ENCODE results near the gene USP31. TPM values are rescaled to one million over a fixed set of nuclear protein-coding genes. Genes with fewer than 3 reads are reported as not detected.

USP31 gene
- total and polyA plus RNA-seq, 2 of the 8 experiments (the other 6 are each of a cell fraction or from before 2014, with no cell fraction given), result 6.7 to 19.0 TPM

- no peak overlapping the region for H2AFZ ChIP-seq (ENCODE audit: low read length)
- H3K36me3 ChIP-seq (ENCODE audit: control insufficient read depth in 2 of 4, insufficient read depth in 4 of 4, low read length in 3 of 4), result peaks cover 0 to 8% (median 2%) of the 10 kb centered on the region in 4 experiments; a peak in 4 of 8 replicates
- no peak overlapping the region for H2BK15ac ChIP-seq (ENCODE audit: low read length)
- H4K8ac ChIP-seq (ENCODE audit: extremely low read depth, insufficient read depth, low read length), result no peak overlapping the region
- no peak overlapping the region for H2BK5ac ChIP-seq (ENCODE audit: low read depth, low read length)
- no peaks in the 10 kb centered on the region for H3K9me3 ChIP-seq (ENCODE audit: insufficient read depth in 2 of 2, low read depth in 1 of 2, low read length in 1 of 2)
- H3K18ac ChIP-seq (ENCODE audit: extremely low read depth, low read length), result no peak overlapping the region
- no peak overlapping the region for H3K9ac ChIP-seq (replicated peaks in 1 of 4; ENCODE audit: extremely low read depth in 1 of 4, low read depth in 3 of 4, low read length in 3 of 4)
- H3K27ac ChIP-seq (ENCODE audit: low read depth, low read length), result no peak overlapping the region
- POLR2A ChIA-PET (ENCODE audit: partially characterized antibody), result no interaction called here
- H3K4me2 ChIP-seq (ENCODE audit: insufficient read depth in 1 of 2, low read depth in 2 of 2, low read length in 2 of 2), result no peak overlapping the region
- H4K20me1 ChIP-seq (replicated peaks in 1 of 2; ENCODE audit: control insufficient read depth in 1 of 2, insufficient read depth in 2 of 2, low read length in 2 of 2), result no peaks in the 10 kb centered on the region
- no peaks in the 10 kb centered on the region for H3K4me1 ChIP-seq (replicated peaks in 1 of 4; ENCODE audit: control insufficient read depth in 3 of 4, insufficient read depth in 4 of 4, low read length in 3 of 4)
- CTCF ChIA-PET (ENCODE audit: partially characterized antibody), result interaction anchor here (0.6 to 1.5 kb wide), 2 partner anchors 19 to 1001 kb away, joined by 3 read pairs; partner anchors contain the start of gene VWA3A
- H4K5ac ChIP-seq (ENCODE audit: insufficient read length, low read depth, low read length), result no peak overlapping the region
- peaks cover 0 to 9% of the 10 kb centered on the region in 2 experiments; a peak in 1 of 4 replicates for H3K79me2 ChIP-seq (ENCODE audit: control insufficient read depth in 1 of 2, insufficient read depth in 2 of 2, low read length in 2 of 2)
- no peak overlapping the region for H3K4me3 ChIP-seq (ENCODE audit: extremely low read depth in 1 of 4, insufficient read depth in 2 of 4, low read depth in 3 of 4, low read length in 4 of 4)
- H2BK12ac ChIP-seq (ENCODE audit: low read depth, low read length), result no peak overlapping the region
- no peaks in the 10 kb centered on the region; the same call in 1 of the 2 replicates for H3K79me1 ChIP-seq (ENCODE audit: low read depth, low read length)
- H2BK20ac ChIP-seq (ENCODE audit: low read length), result no peak overlapping the region
- DNase-seq (ENCODE audit: low read depth in 1 of 2, low spot score in 2 of 2), result no peak
- H3K14ac ChIP-seq (ENCODE audit: insufficient read length), result no peak overlapping the region
- no peak overlapping the region for H4K91ac ChIP-seq (replicated peaks; ENCODE audit: insufficient read length, low read length)
- H2BK120ac ChIP-seq (replicated peaks; ENCODE audit: low read depth, low read length), result no peak overlapping the region
- no peak overlapping the region for H3K23ac ChIP-seq (ENCODE audit: insufficient read length)
- H3K23me2 ChIP-seq (ENCODE audit: low read depth, low read length), result no peaks in the 10 kb centered on the region
- FAIRE-seq, result no peak
- no peak overlapping the region for H3K56ac ChIP-seq (replicated peaks; ENCODE audit: insufficient read length, low read depth, low read length)
- H3K4ac ChIP-seq (replicated peaks; ENCODE audit: insufficient read length, low read depth, low read length), result no peak overlapping the region
- H2AK5ac ChIP-seq (ENCODE audit: low read depth, low read length), result no peak overlapping the region
- 85% methylated on average over 1 of the region's 1 CpG; no CpG with 5 or more reads in 1 of the 2 experiments for WGBS, 2 experiments (ENCODE audit: extremely low coverage in 1 of 2, insufficient coverage in 1 of 2, insufficient read length in 1 of 2, insufficient replicate concordance in 2 of 2, low coverage in 1 of 2, low lambda C conversion rate in 2 of 2, missing lambda C conversion rate in 1 of 2)
- H3K27me3 ChIP-seq (replicated peaks in 1 of 4; ENCODE audit: control insufficient read depth in 3 of 4, extremely low read depth in 1 of 4, insufficient read depth in 3 of 4, low read length in 3 of 4), result no peaks in the 10 kb centered on the region
- no peak for TF ChIP-seq TCF12 (IDR thresholded peaks at IDR 0.05; ENCODE audit: low read depth, low read length)
- TF ChIP-seq EZH2 (IDR thresholded peaks at IDR 0.05; ENCODE audit: low read depth, low read length, severe bottlenecking), result no peak
- no peak for TF ChIP-seq TAF7 (optimal IDR thresholded peaks at IDR 0.05; ENCODE audit: borderline replicate concordance, low read depth, low read length)
- no peak for TF ChIP-seq ASH2L (IDR thresholded peaks at IDR 0.05; ENCODE audit: low read length)
- TF ChIP-seq SAP30 (IDR thresholded peaks at IDR 0.05; ENCODE audit: insufficient read depth, insufficient replicate concordance, low read length), result no peak
- TF ChIP-seq SIX5 (IDR thresholded peaks at IDR 0.05; ENCODE audit: low read depth, low read length), result no peak
- no peak for TF ChIP-seq SIRT6 (IDR thresholded peaks at IDR 0.05; ENCODE audit: low read length)
- TF ChIP-seq BCL11A (IDR thresholded peaks at IDR 0.05; ENCODE audit: low read depth in 2 of 2, low read length in 2 of 2), result no peak
- no peak for TF ChIP-seq TAF1 (IDR thresholded peaks at IDR 0.05; ENCODE audit: low read depth, low read length)
- TF ChIP-seq USF2 (IDR thresholded peaks at IDR 0.05; ENCODE audit: low read length), result no peak
- TF ChIP-seq RFX5 (IDR thresholded peaks at IDR 0.05; ENCODE audit: borderline replicate concordance, low read depth, low read length), result no peak
- TF ChIP-seq CREB1 (IDR thresholded peaks at IDR 0.05), result no peak
- no peak for TF ChIP-seq MAX (IDR thresholded peaks at IDR 0.05)
- no peak for TF ChIP-seq SP2 (IDR thresholded peaks at IDR 0.05; ENCODE audit: low read length)
- no peak for TF ChIP-seq TBP (IDR thresholded peaks at IDR 0.05; ENCODE audit: low read depth, low read length)
These were observed 56.5 kb downstream of the USP31 start for GRCh38 chr16:23092801-23093117.
